Liver (tissue), 3 donors: ENCODE data around the gene CFAP299.

Experiments
- CTCF ChIP-seq: fragments of 150-350 bp; IDR thresholded peaks from 2 replicates; pipeline ENCODE4 v1.5.1; 2017; ENCODE audit warnings: improper control_type of control experiment, low read depth, low read length; ENCODE audit not compliant: missing input control
- EGR1 ChIP-seq, 2 donors: IDR thresholded peaks; 2 replicates each; pipeline ENCODE4 v1.6.1; 2016 to 2018; ENCODE audit warnings: antibody characterized with exemption in 2 of 2, low read depth in 2 of 2
- FOXA1 ChIP-seq: IDR thresholded peaks from 2 replicates; pipeline ENCODE4 v1.6.1; 2016; ENCODE audit warnings: antibody characterized with exemption
- FOXA2 ChIP-seq: IDR thresholded peaks from 2 replicates; pipeline ENCODE4 v1.6.1; 2016; ENCODE audit warnings: antibody characterized with exemption
- HNF4A ChIP-seq, 2 donors: conservative IDR thresholded peaks; 2 replicates each; pipeline ENCODE4 v1.6.1; 2016; ENCODE audit warnings: antibody characterized with exemption in 2 of 2, mild to moderate bottlenecking in 2 of 2
- HNF4G ChIP-seq: IDR thresholded peaks from 2 replicates; pipeline ENCODE4 v1.6.1; 2016; ENCODE audit warnings: antibody characterized with exemption
- JUND ChIP-seq, 2 donors: IDR thresholded peaks; 2 replicates each; pipeline ENCODE4 v1.6.1; 2016; ENCODE audit warnings: antibody characterized with exemption in 2 of 2
- NR2F2 ChIP-seq: IDR thresholded peaks from 2 replicates; pipeline ENCODE4 v1.6.1; 2016; ENCODE audit warnings: antibody characterized with exemption
- RAD21 ChIP-seq, 2 donors: IDR thresholded peaks; 2 replicates each; pipeline ENCODE4 v1.6.1; 2016; ENCODE audit warnings: antibody characterized with exemption in 2 of 2, mild to moderate bottlenecking in 2 of 2
- RXRA ChIP-seq, 2 donors: IDR thresholded peaks; 2 replicates each; pipeline ENCODE4 v1.6.1; 2017 to 2018; ENCODE audit warnings: antibody characterized with exemption in 2 of 2, mild to moderate bottlenecking in 1 of 2
- YY1 ChIP-seq: IDR thresholded peaks from 2 replicates; pipeline ENCODE4 v1.6.1; 2016; ENCODE audit warnings: antibody characterized with exemption, mild to moderate bottlenecking
- TF ChIP-seq, protein P1 (sequence below): IDR thresholded peaks from 2 replicates; pipeline ENCODE4 v1.6.1; 2016; ENCODE audit warnings: antibody characterized with exemption
- TF ChIP-seq, protein P2 (sequence below): IDR thresholded peaks from 2 replicates; pipeline ENCODE4 v1.6.1; 2016; ENCODE audit warnings: antibody characterized with exemption
- donor health status: healthy.
- donor health status: healthy.

- TF ChIP-seq RXRA (IDR thresholded peaks at IDR 0.05), result no peak
- no peak for TF ChIP-seq FOXA1
- no peak for TF ChIP-seq CTCF
- no peak for TF ChIP-seq JUND (IDR thresholded peaks at IDR 0.05)
- TF ChIP-seq YY1, result no peak
- no peak for TF ChIP-seq NR2F2
- TF ChIP-seq, protein P1, sequence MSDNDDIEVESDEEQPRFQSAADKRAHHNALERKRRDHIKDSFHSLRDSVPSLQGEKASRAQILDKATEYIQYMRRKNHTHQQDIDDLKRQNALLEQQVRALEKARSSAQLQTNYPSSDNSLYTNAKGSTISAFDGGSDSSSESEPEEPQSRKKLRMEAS, result no peak
- TF ChIP-seq FOXA2, result no peak
- TF ChIP-seq EGR1 (IDR thresholded peaks at IDR 0.05; ENCODE audit: low read depth in 2 of 2), result no peak
- no peak for TF ChIP-seq HNF4A (conservative IDR thresholded peaks at IDR 0.05)
- TF ChIP-seq RAD21 (IDR thresholded peaks at IDR 0.05), result no peak
- TF ChIP-seq, protein P2, sequence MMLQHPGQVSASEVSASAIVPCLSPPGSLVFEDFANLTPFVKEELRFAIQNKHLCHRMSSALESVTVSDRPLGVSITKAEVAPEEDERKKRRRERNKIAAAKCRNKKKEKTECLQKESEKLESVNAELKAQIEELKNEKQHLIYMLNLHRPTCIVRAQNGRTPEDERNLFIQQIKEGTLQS, result no peak
- TF ChIP-seq HNF4G, result no peak
Measured at GRCh38 chr4:80532674-80533333, 197.3 kb downstream of the CFAP299 start.
